Measurements from ENCODE around the gene PLPPR4. TPM values are rescaled to one million over a fixed set of nuclear protein-coding genes. Genes with fewer than 3 reads are reported as not detected.

PLPPR4 gene
- 0.09 TPM for total RNA-seq
- 0.45 TPM for polyA plus RNA-seq (ENCODE audit: insufficient read depth, low read depth, low replicate concordance)
- long read RNA-seq, donor 1, full-length matches to known transcripts: 1 of 1 reads
- long read RNA-seq, donor 1, partial matches to known transcripts: 0 of 1 reads
- long read RNA-seq, donor 1, other reads (novel, unspliced or antisense): 0 of 1 reads
- long read RNA-seq, donor 2: 0 reads
- long read RNA-seq, donor 3, full-length matches to known transcripts: 1 of 1 reads
- long read RNA-seq, donor 3, partial matches to known transcripts: 0 of 1 reads
- long read RNA-seq, donor 3, other reads (novel, unspliced or antisense): 0 of 1 reads
- long read RNA-seq, donor 4: 0 reads
- long read RNA-seq, donor 5: 0 reads
- long read RNA-seq, donor 6: 0 reads
- long read RNA-seq, donor 7: 0 reads
- long read RNA-seq, donor 8: 0 reads
- long read RNA-seq, donor 9, full-length matches to known transcripts: 1 of 1 reads
- long read RNA-seq, donor 9, partial matches to known transcripts: 0 of 1 reads
- long read RNA-seq, donor 9, other reads (novel, unspliced or antisense): 0 of 1 reads
- long read RNA-seq, donor 10: 0 reads

- no peaks in the 10 kb centered on the region for H3K27me3 ChIP-seq (ENCODE audit: control insufficient read depth, insufficient read depth, low read length)
- FAIRE-seq (no peak), DNase-seq (peak; percentile 68 to 79 (median 76))
- H3K27ac ChIP-seq (ENCODE audit: low read depth in 2 of 2, low read length in 2 of 2): no peak within 1 kb of the TSS
- H3K4me3 ChIP-seq (ENCODE audit: low read length in 3 of 3): peak within 1 kb of the TSS; percentile 56 to 68 (median 66)
- H3K4me1 ChIP-seq (ENCODE audit: control insufficient read depth in 2 of 3, insufficient read depth in 2 of 3, low read depth in 1 of 3, low read length in 3 of 3): peaks cover 0 to 2% (median 0%) of the 10 kb centered on the region in 3 donors
- TF ChIP-seq, protein P1, sequence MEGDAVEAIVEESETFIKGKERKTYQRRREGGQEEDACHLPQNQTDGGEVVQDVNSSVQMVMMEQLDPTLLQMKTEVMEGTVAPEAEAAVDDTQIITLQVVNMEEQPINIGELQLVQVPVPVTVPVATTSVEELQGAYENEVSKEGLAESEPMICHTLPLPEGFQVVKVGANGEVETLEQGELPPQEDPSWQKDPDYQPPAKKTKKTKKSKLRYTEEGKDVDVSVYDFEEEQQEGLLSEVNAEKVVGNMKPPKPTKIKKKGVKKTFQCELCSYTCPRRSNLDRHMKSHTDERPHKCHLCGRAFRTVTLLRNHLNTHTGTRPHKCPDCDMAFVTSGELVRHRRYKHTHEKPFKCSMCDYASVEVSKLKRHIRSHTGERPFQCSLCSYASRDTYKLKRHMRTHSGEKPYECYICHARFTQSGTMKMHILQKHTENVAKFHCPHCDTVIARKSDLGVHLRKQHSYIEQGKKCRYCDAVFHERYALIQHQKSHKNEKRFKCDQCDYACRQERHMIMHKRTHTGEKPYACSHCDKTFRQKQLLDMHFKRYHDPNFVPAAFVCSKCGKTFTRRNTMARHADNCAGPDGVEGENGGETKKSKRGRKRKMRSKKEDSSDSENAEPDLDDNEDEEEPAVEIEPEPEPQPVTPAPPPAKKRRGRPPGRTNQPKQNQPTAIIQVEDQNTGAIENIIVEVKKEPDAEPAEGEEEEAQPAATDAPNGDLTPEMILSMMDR (IDR thresholded peaks at IDR 0.05; ENCODE audit: borderline replicate concordance, extremely low read depth, insufficient read depth): no peak
- no peaks in the 10 kb centered on the region for H3K9me3 ChIP-seq (ENCODE audit: control insufficient read depth in 2 of 3, insufficient read depth in 1 of 3, low read length in 3 of 3)
- no peaks in the 10 kb centered on the region for H3K36me3 ChIP-seq (ENCODE audit: control insufficient read depth in 2 of 3, insufficient read depth in 3 of 3, low read length in 3 of 3)
- H3K9ac ChIP-seq (ENCODE audit: low read length in 3 of 3): peak within 1 kb of the TSS in 1 of 3 donors; percentile 15
- intact Hi-C loops (cut with DNase I): no loop called here
These were observed at the start of gene PLPPR4 for GRCh38 chr1:99264201-99265021. Gene PLPPR4, plus strand, starts transcription at chr1:99264492. Its CDS starts 102 bp downstream, at chr1:99264594.

- TF ChIP-seq, protein P1 (IDR thresholded peaks at IDR 0.05; ENCODE audit: borderline replicate concordance, extremely low read depth, insufficient read depth): no peak
- Histone ChIP-seq H3K27ac (ENCODE audit: low read depth in 2 of 2, low read length in 2 of 2) (no peak overlapping the region), H3K27me3 (ENCODE audit: control insufficient read depth, insufficient read depth, low read length) (no peaks in the 10 kb centered on the region), H3K4me3 (ENCODE audit: low read length in 3 of 3) (no peak overlapping the region), H3K9ac (ENCODE audit: low read length in 3 of 3) (no peak overlapping the region), H3K9me3 (ENCODE audit: control insufficient read depth in 2 of 3, insufficient read depth in 1 of 3, low read length in 3 of 3) (peaks cover 0 to 9% (median 0%) of the 10 kb centered on the region in 3 donors), H3K4me1 (ENCODE audit: control insufficient read depth in 2 of 3, insufficient read depth in 2 of 3, low read depth in 1 of 3, low read length in 3 of 3) (no peaks in the 10 kb centered on the region), H3K36me3 (ENCODE audit: control insufficient read depth in 2 of 3, insufficient read depth in 3 of 3, low read length in 3 of 3) (no peaks in the 10 kb centered on the region)
- FAIRE-seq: no peak
- intact Hi-C loops (cut with DNase I): no loop called here
- peak in 2 of 5 donors; percentile 21 to 35 for DNase-seq
These were observed 47.3 kb upstream of the PLPPR4 start for GRCh38 chr1:99216956-99217355.

DNA sequence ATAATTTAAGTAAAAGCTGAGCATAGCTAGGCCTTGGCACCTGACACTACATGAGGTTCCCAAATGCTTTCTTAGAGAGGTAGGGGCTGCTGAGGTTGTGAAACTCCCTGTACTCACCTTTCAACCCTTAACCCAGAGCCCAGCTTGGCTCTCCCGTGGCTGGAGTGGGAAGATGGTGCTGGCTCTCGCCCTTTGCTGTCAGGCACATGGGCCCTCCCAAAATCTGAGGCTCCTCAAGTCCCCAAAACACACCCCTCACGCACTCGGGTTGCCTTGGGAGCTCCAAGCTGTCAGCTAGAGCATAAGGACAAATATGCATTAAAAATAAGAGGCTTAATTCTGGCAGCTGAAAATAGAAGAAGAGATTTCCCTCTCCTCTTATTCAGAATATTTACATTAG lies 46.7 kb upstream of the PLPPR4 start:
- FAIRE-seq (no peak), DNase-seq (peak in 3 of 5 donors; percentile 18 to 23 (median 18))

More for the DNA sequence above, 46.7 kb upstream of the PLPPR4 start:
- Histone ChIP-seq H3K9me3 (ENCODE audit: control insufficient read depth in 2 of 3, insufficient read depth in 1 of 3, low read length in 3 of 3) (peaks cover 0 to 9% (median 0%) of the 10 kb centered on the region in 3 donors), H3K9ac (ENCODE audit: low read length in 3 of 3) (no peak overlapping the region), H3K27me3 (ENCODE audit: control insufficient read depth, insufficient read depth, low read length) (no peaks in the 10 kb centered on the region), H3K27ac (ENCODE audit: low read depth in 2 of 2, low read length in 2 of 2) (no peak overlapping the region), H3K4me1 (ENCODE audit: control insufficient read depth in 2 of 3, insufficient read depth in 2 of 3, low read depth in 1 of 3, low read length in 3 of 3) (no peaks in the 10 kb centered on the region), H3K4me3 (ENCODE audit: low read length in 3 of 3) (no peak overlapping the region), H3K36me3 (ENCODE audit: control insufficient read depth in 2 of 3, insufficient read depth in 3 of 3, low read length in 3 of 3) (no peaks in the 10 kb centered on the region)
- intact Hi-C loops (cut with DNase I): no loop called here
- TF ChIP-seq, protein P1 (IDR thresholded peaks at IDR 0.05; ENCODE audit: borderline replicate concordance, extremely low read depth, insufficient read depth): no peak

Data from kidney (tissue), 22 donors.